Trophoblast cell (in vitro differentiated cells and primary cell): ENCODE results near the gene STON1.
"Not testable (repeated sequence)": the region's sequence is repeated elsewhere in the genome, so short reads cannot be mapped to it uniquely, and the experiment has no call there.

ENCODE experiments used
- DNase-seq, 2 donors: peaks; one replicate each; pipeline ENCODE4 v3.0.0-alpha.2; 2016
- H2AFZ ChIP-seq: 2 replicates; pipeline ENCODE4 v1.6.1; 2013; ENCODE audit warnings: low read length, moderate library complexity, mild to moderate bottlenecking; ENCODE audit not compliant: insufficient read depth, poor library complexity
- H2AK5ac ChIP-seq: 2 replicates; pipeline ENCODE4 v1.6.1; 2013; ENCODE audit warnings: mild to moderate bottlenecking, low read length
- H2BK120ac ChIP-seq: 2 replicates; pipeline ENCODE4 v1.6.1; 2013; ENCODE audit warnings: low read length, mild to moderate bottlenecking, moderate library complexity; ENCODE audit not compliant: insufficient read depth, poor library complexity
- H2BK12ac ChIP-seq: 2 replicates; pipeline ENCODE4 v1.6.1; 2013; ENCODE audit warnings: mild to moderate bottlenecking, low read length, moderate library complexity
- H2BK5ac ChIP-seq: 2 replicates; pipeline ENCODE4 v1.6.1; 2013; ENCODE audit warnings: low read length, low read depth, moderate library complexity, mild to moderate bottlenecking; ENCODE audit not compliant: poor library complexity
- H3K14ac ChIP-seq: 2 replicates; pipeline ENCODE4 v1.6.1; 2013; ENCODE audit warnings: mild to moderate bottlenecking, low read length
- H3K18ac ChIP-seq: 2 replicates; pipeline ENCODE4 v1.6.1; 2013; ENCODE audit warnings: mild to moderate bottlenecking, low read length
- H3K23ac ChIP-seq: 2 replicates; pipeline ENCODE4 v1.6.1; 2013; ENCODE audit warnings: low read length
- H3K27ac ChIP-seq: 2 replicates; pipeline ENCODE4 v1.5.1; 2013; ENCODE audit warnings: low read depth, mild to moderate bottlenecking, inconsistent platforms, low read length, moderate library complexity
- H3K27me3 ChIP-seq: 2 replicates; pipeline ENCODE4 v1.6.1; 2013; ENCODE audit warnings: inconsistent platforms, mild to moderate bottlenecking, low read length, moderate library complexity; ENCODE audit not compliant: insufficient read depth
- H3K36me3 ChIP-seq, 2 experiments: 1 replicate in 1 of 2; 2 replicates in 1 of 2; pipeline ENCODE4 v1.6.1; 2013; ENCODE audit warnings: low read length in 2 of 2, mild to moderate bottlenecking in 2 of 2, moderate library complexity in 1 of 2; ENCODE audit not compliant: insufficient read depth in 2 of 2, control insufficient read depth in 1 of 2
- H3K4ac ChIP-seq: 2 replicates; pipeline ENCODE4 v1.6.1; 2013; ENCODE audit warnings: low read depth, mild to moderate bottlenecking, low read length, moderate library complexity
- H3K4me1 ChIP-seq, 2 experiments: 1 replicate in 1 of 2; 2 replicates in 1 of 2; pipeline ENCODE4 v1.6.1; 2013; ENCODE audit warnings: low read length in 2 of 2, mild to moderate bottlenecking in 2 of 2, moderate library complexity in 1 of 2; ENCODE audit not compliant: insufficient read depth in 2 of 2, control insufficient read depth in 1 of 2
- H3K4me2 ChIP-seq: 2 replicates; pipeline ENCODE4 v1.6.1; 2013; ENCODE audit warnings: inconsistent platforms, mild to moderate bottlenecking, low read length, moderate library complexity
- H3K4me3 ChIP-seq: 2 replicates; pipeline ENCODE4 v1.5.1; 2013; ENCODE audit warnings: mild to moderate bottlenecking, low read depth, low read length, inconsistent platforms
- H3K79me1 ChIP-seq: one replicate; pipeline ENCODE4 v1.6.1; 2013; ENCODE audit warnings: low read length
- H3K79me2 ChIP-seq: 2 replicates; pipeline ENCODE4 v1.6.1; 2013; ENCODE audit warnings: low read length, mild to moderate bottlenecking; ENCODE audit not compliant: control insufficient read depth, insufficient read depth, poor library complexity
- H3K9ac ChIP-seq: 2 replicates; pipeline ENCODE4 v1.6.1; 2013; ENCODE audit warnings: mild to moderate bottlenecking, low read length
- H3K9me3 ChIP-seq: 2 replicates; pipeline ENCODE4 v1.6.1; 2013; ENCODE audit warnings: low read depth, mild to moderate bottlenecking, control low read depth, inconsistent platforms, low read length; ENCODE audit not compliant: insufficient read depth
- H4K12ac ChIP-seq: 2 replicates; pipeline ENCODE4 v1.6.1; 2013; ENCODE audit warnings: low read depth, mild to moderate bottlenecking, low read length, moderate library complexity
- H4K8ac ChIP-seq: 2 replicates; pipeline ENCODE4 v1.6.1; 2013; ENCODE audit warnings: low read depth, mild to moderate bottlenecking, low read length, moderate library complexity
- H4K91ac ChIP-seq: one replicate; pipeline ENCODE4 v1.6.1; 2013; ENCODE audit warnings: low read depth, mild to moderate bottlenecking, low read length, moderate library complexity
- WGBS: extraction: QIAGEN DNeasy Blood & Tissue Kit; methylation state at CpG from one replicate; pipeline ENCODE4 v1.1.7; 2013; ENCODE audit warnings: missing lambda C conversion rate; ENCODE audit not compliant: insufficient read length, insufficient coverage; ENCODE audit errors: extremely low coverage; 5-methylcytosine and 5-hydroxymethylcytosine counted together

STON1 gene

GRCh38 chr2:48590017-48590416 lies 60.1 kb downstream of the STON1 start:
- Histone ChIP-seq H3K27ac (no peak overlapping the region), H3K79me2 (peaks cover 2% of the 10 kb centered on the region), H3K4me1 (peaks cover 24% of the 10 kb centered on the region in 2 experiments), H3K4ac (no peak overlapping the region), H3K18ac (no peak overlapping the region), H3K23ac (no peak overlapping the region), H3K14ac (no peak overlapping the region), H2BK120ac (no peak overlapping the region), H2BK12ac (no peak overlapping the region), H3K4me2 (no peak overlapping the region), H3K79me1 (peaks cover 9% of the 10 kb centered on the region), H3K9me3 (no peaks in the 10 kb centered on the region), H3K9ac (no peak overlapping the region), H2BK5ac (no peak overlapping the region), H3K4me3 (no peak overlapping the region), H4K8ac (no peak overlapping the region), H3K36me3 (peaks cover 2 to 5% of the 10 kb centered on the region in 2 experiments), H4K12ac (no peak overlapping the region), H2AK5ac (no peak overlapping the region), H3K27me3 (no peaks in the 10 kb centered on the region), H4K91ac (no peak overlapping the region), H2AFZ (no peak overlapping the region)
- WGBS = no CpG with 5 or more reads among the region's 1 CpG
- no peak for DNase-seq

GRCh38 chr2:48592067-48592466 lies 62.1 kb downstream of the STON1 start:
- Histone ChIP-seq H3K18ac (no peak overlapping the region), H3K14ac (no peak overlapping the region), H4K91ac (no peak overlapping the region), H3K27me3 (no peaks in the 10 kb centered on the region), H3K4ac (no peak overlapping the region), H3K36me3 (peaks cover 2 to 5% of the 10 kb centered on the region in 2 experiments), H4K12ac (no peak overlapping the region), H2BK12ac (no peak overlapping the region), H2AK5ac (no peak overlapping the region), H2AFZ (no peak overlapping the region), H3K27ac (no peak overlapping the region), H2BK120ac (no peak overlapping the region), H3K79me1 (peaks cover 7% of the 10 kb centered on the region), H3K23ac (no peak overlapping the region), H3K4me3 (no peak overlapping the region), H4K8ac (no peak overlapping the region), H3K9me3 (no peaks in the 10 kb centered on the region), H3K79me2 (no peaks in the 10 kb centered on the region), H2BK5ac (no peak overlapping the region), H3K4me2 (no peak overlapping the region), H3K9ac (no peak overlapping the region), H3K4me1 (peaks cover 9% of the 10 kb centered on the region in 2 experiments)
- DNase-seq = no peak
- no CpG with 5 or more reads among the region's 2 CpGs for WGBS

GRCh38 chr2:48596751-48597150 lies 66.8 kb downstream of the STON1 start:
- not testable (repeated sequence) for H3K18ac ChIP-seq, H2BK120ac ChIP-seq, H3K27me3 ChIP-seq, H3K36me3 ChIP-seq, H3K4me3 ChIP-seq, H3K23ac ChIP-seq, H3K27ac ChIP-seq, H2BK12ac ChIP-seq, H3K79me2 ChIP-seq, H3K4ac ChIP-seq, H3K4me2 ChIP-seq, H4K8ac ChIP-seq, H3K4me1 ChIP-seq, H3K9ac ChIP-seq, H2AFZ ChIP-seq, H3K9me3 ChIP-seq, H3K79me1 ChIP-seq, H3K14ac ChIP-seq, H2BK5ac ChIP-seq, H2AK5ac ChIP-seq, H4K91ac ChIP-seq, H4K12ac ChIP-seq, DNase-seq
- no CpG with 5 or more reads among the region's 7 CpGs for WGBS

- Histone ChIP-seq H3K36me3 (peaks cover 2 to 5% of the 10 kb centered on the region in 2 experiments), H3K4me1 (no peaks in the 10 kb centered on the region), H2AFZ (no peak overlapping the region), H2AK5ac (no peak overlapping the region), H2BK12ac (no peak overlapping the region), H4K12ac (no peak overlapping the region), H4K91ac (no peak overlapping the region), H3K9me3 (no peaks in the 10 kb centered on the region), H3K27ac (no peak overlapping the region), H3K23ac (no peak overlapping the region), H3K4me2 (no peak overlapping the region), H2BK120ac (no peak overlapping the region), H4K8ac (no peak overlapping the region), H3K14ac (no peak overlapping the region), H3K4ac (no peak overlapping the region), H2BK5ac (no peak overlapping the region), H3K9ac (no peak overlapping the region), H3K79me2 (no peaks in the 10 kb centered on the region), H3K79me1 (no peaks in the 10 kb centered on the region), H3K4me3 (no peak overlapping the region), H3K18ac (no peak overlapping the region), H3K27me3 (no peaks in the 10 kb centered on the region)
- no peak for DNase-seq
- no CpG with 5 or more reads among the region's 2 CpGs for WGBS
Observed at GRCh38 chr2:48597492-48597891, 67.5 kb downstream of the STON1 start.
